Peyer's patch (tissue), 4 donors: ENCODE results near the gene ADAMTSL3.

Experiments used
- CTCF ChIP-seq, 6 experiments: fragments of 450-650 bp in 4 of 6; fragments of 200-600 bp in 2 of 6; sonication (generic) in 1 of 6; IDR thresholded peaks; one replicate each; pipeline ENCODE4 v1.5.1; 2017 to 2019; ENCODE audit warnings: antibody characterized with exemption in 6 of 6, mild to moderate bottlenecking in 3 of 6, moderate library complexity in 1 of 6
- POLR2A ChIP-seq, 2 donors: fragments of 450-650 bp; IDR thresholded peaks; one replicate each; pipeline ENCODE4 v1.5.1; 2017; ENCODE audit warnings: antibody characterized with exemption in 2 of 2, mild to moderate bottlenecking in 2 of 2, moderate library complexity in 2 of 2

GRCh38 chr15:83685916-83686332, 32.0 kb downstream of the ADAMTSL3 start:
- TF ChIP-seq CTCF (IDR thresholded peaks at IDR 0.05) (no peak), POLR2A (IDR thresholded peaks at IDR 0.05) (no peak)
